Raji (cell line): ENCODE data around the gene PLOD3.

Experiments used
- POLR2A ChIP-seq: IDR thresholded peaks from 2 replicates; pipeline ENCODE4 v1.6.1; 2011; ENCODE audit warnings: low read depth, low read length, control low read depth; ENCODE audit not compliant: insufficient read depth

PLOD3 gene

GRCh38 chr7:101200862-101201599, 16.4 kb downstream of the PLOD3 start, which contains the start of gene MOGAT3:
TSS of gene MOGAT3 (minus strand) at chr7:101201036. CDS start at chr7:101200854, 182 bp downstream.
- no peak for TF ChIP-seq POLR2A

GRCh38 chr7:101200504-101200861, 16.9 kb downstream of the PLOD3 start:
- no peak for TF ChIP-seq POLR2A

- TF ChIP-seq POLR2A, result no peak
These were observed 18.9 kb downstream of the PLOD3 start for GRCh38 chr7:101198476-101198875.

GRCh38 chr7:101197991-101198390, 19.4 kb downstream of the PLOD3 start:
- TF ChIP-seq POLR2A, result no peak

- TF ChIP-seq POLR2A, result no peak
These were observed 21.5 kb downstream of the PLOD3 start for GRCh38 chr7:101195884-101196283.

- no peak for TF ChIP-seq POLR2A
These were observed 28.3 kb downstream of the PLOD3 start for GRCh38 chr7:101189109-101189508.

- no peak for TF ChIP-seq POLR2A
These were observed 30.4 kb downstream of the PLOD3 start for GRCh38 chr7:101186844-101187428.

- no peak for TF ChIP-seq POLR2A
These were observed 31.2 kb downstream of the PLOD3 start for GRCh38 chr7:101186194-101186593.

GRCh38 chr7:101185258-101185839, 32.0 kb downstream of the PLOD3 start:
- TF ChIP-seq POLR2A, result no peak

GRCh38 chr7:101180130-101180755, 37.1 kb downstream of the PLOD3 start, which contains the start of gene NAT16:
TSS of gene NAT16 (minus strand) at chr7:101180293. CDS start at chr7:101174807, 5,486 bp downstream.
- no peak for TF ChIP-seq POLR2A

- TF ChIP-seq POLR2A, result no peak
These were observed 37.7 kb downstream of the PLOD3 start for GRCh38 chr7:101179713-101180112.

GRCh38 chr7:101179117-101179516, 38.3 kb downstream of the PLOD3 start:
- no peak for TF ChIP-seq POLR2A

GRCh38 chr7:101177644-101178043, 39.7 kb downstream of the PLOD3 start:
- TF ChIP-seq POLR2A, result no peak

- no peak for TF ChIP-seq POLR2A
These were observed 41.7 kb downstream of the PLOD3 start for GRCh38 chr7:101175664-101176063.

- TF ChIP-seq POLR2A, result no peak
These were observed 43.0 kb downstream of the PLOD3 start for GRCh38 chr7:101174322-101174854.
